GM06990 (cell line): ENCODE data around the gene AJUBA.

Experiments
- DNase-seq: peaks from one replicate; pipeline ENCODE4 v3.0.0-alpha.2; 2011; ENCODE audit not compliant: insufficient read length; ENCODE audit errors: extremely low read depth
- H3K27me3 ChIP-seq: replicated peaks from 2 replicates; pipeline ENCODE4 v1.6.0; 2011; ENCODE audit warnings: low read length; ENCODE audit not compliant: control insufficient read depth, insufficient read depth
- H3K36me3 ChIP-seq: 2 replicates; pipeline ENCODE4 v1.5.1; 2011; ENCODE audit warnings: low read length; ENCODE audit not compliant: control insufficient read depth, insufficient read depth
- H3K4me3 ChIP-seq: replicated peaks from 2 replicates; pipeline ENCODE4 v1.5.1; 2011; ENCODE audit warnings: low read depth, mild to moderate bottlenecking, control low read depth, low read length
- CTCF ChIP-seq: IDR thresholded peaks from 2 replicates; pipeline ENCODE4 v1.5.1; 2011; ENCODE audit warnings: low read length, control low read depth, mild to moderate bottlenecking, inconsistent platforms; ENCODE audit not compliant: insufficient read depth, poor library complexity, severe bottlenecking

The AJUBA gene

DNA sequence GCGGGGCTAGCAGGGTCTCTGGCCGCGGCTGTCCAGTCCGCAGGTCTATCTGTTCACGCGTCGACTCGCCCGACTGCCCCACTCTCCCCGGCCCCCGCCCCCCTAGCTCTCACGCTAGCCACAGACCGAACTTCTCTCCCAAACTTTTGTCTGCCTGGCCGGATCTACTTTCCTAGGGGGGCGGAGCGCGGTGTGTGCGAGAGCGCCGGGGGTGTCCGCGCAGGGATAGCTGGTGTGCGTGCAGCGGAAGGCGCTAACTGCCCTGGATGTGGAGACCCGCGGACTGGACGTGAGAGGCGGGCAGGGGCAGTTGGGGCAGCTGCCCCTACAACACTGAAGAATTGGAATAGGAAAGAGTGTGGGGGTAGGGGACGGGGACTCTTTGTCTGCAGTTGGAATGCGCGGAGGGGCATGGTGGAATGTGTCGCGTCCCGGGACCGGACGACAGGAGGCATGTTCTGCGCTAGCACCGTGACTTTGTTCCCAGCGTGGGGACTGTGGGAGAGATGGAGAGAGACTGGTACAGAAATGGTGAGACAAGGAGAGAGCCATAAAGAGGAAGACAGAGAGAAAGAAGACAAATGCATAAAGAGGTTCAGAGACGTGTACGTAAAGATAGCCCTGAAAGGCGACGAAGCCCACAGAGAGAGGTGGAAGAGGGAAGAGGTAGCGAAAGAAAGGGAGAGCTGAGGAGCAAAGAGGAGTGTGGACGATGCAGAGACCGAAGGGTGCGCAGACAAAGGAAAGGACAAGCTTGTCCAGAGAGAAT lies at the start of gene AJUBA:
AJUBA (minus strand) TSS at position 75 of the 769 bp plus-strand sequence. CDS start 285 bp downstream, outside the sequence.
- DNase-seq, result peak; percentile 82
- peak within 1 kb of the TSS; percentile 76 for H3K4me3 ChIP-seq

GRCh38 chr14:23030936-23031335 lies 48.6 kb upstream of the AJUBA start:
- Histone ChIP-seq H3K4me3 (no peak overlapping the region), H3K27me3 (no peaks in the 10 kb centered on the region), H3K36me3 (peaks cover 10% of the 10 kb centered on the region)
- DNase-seq, result no peak
- TF ChIP-seq CTCF, result no peak

More for the DNA sequence above, at the start of gene AJUBA:
- no peak for TF ChIP-seq CTCF
- Histone ChIP-seq H3K36me3 (no peaks in the 10 kb centered on the region), H3K27me3 (no peaks in the 10 kb centered on the region)

DNA sequence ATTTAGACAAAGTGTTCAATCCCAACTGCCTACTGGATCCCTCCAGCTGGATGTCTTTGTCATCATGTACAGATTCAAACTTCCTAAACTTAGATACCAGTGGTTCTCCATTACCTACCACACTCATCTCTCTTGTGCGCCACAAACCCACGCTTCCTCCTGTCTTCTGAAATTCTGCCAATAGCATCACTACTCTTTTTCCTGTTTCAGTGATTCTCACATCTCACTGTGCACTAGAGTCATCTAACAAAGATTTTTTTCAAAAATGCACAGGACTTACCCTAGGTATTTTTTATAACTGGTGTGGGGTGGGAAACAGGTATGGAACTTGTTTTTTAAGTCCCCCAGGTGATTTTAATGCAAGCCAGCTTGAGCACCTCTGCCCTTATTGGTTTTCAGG lies 46.4 kb upstream of the AJUBA start:
- TF ChIP-seq CTCF, result no peak
- no peaks in the 10 kb centered on the region for H3K27me3 ChIP-seq
- peaks cover 17% of the 10 kb centered on the region for H3K36me3 ChIP-seq
- no peak for DNase-seq
- no peak overlapping the region for H3K4me3 ChIP-seq

GRCh38 chr14:23025151-23025814 lies 42.9 kb upstream of the AJUBA start:
- Histone ChIP-seq H3K4me3 (no peak overlapping the region), H3K27me3 (no peaks in the 10 kb centered on the region), H3K36me3 (peaks cover 14% of the 10 kb centered on the region)
- DNase-seq, result no peak
- TF ChIP-seq CTCF, result no peak

DNA sequence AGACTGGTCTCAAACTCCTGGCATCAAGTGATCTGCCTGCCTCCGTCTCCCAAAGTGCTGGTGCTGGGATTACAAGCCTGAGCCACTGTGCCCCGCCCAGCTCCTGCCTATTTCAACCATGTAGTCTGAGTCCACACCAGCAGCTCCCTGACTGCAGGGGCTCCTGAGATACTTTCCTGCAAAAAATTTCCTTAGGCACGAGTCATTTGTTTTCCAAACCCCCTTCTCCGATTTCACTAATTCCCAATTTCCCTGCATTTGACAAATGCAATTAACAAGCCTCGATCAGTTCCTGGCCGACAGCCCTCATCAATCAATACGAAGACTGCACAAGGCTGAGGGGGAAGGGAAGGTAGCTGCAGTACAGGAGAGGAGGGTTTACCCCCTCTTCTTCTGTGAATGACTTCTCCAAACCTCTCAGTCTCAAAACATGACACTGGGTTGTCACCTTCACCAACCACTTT lies 42.3 kb upstream of the AJUBA start:
- Histone ChIP-seq H3K27me3 (no peaks in the 10 kb centered on the region), H3K4me3 (no peak overlapping the region), H3K36me3 (peaks cover 14% of the 10 kb centered on the region)
- DNase-seq, result no peak
- TF ChIP-seq CTCF, result no peak
